Measurements from ENCODE around the gene ATG7. TPM values are rescaled to one million over a fixed set of nuclear protein-coding genes. Genes with fewer than 3 reads are reported as not detected.
A peak's percentile ranks its signal among the peaks of the same experiment; 100 is the strongest.

Gene ATG7
- total RNA-seq, 4 donors from 2014 or later, result 31.3 to 67.7 (median 51.3) TPM

DNA sequence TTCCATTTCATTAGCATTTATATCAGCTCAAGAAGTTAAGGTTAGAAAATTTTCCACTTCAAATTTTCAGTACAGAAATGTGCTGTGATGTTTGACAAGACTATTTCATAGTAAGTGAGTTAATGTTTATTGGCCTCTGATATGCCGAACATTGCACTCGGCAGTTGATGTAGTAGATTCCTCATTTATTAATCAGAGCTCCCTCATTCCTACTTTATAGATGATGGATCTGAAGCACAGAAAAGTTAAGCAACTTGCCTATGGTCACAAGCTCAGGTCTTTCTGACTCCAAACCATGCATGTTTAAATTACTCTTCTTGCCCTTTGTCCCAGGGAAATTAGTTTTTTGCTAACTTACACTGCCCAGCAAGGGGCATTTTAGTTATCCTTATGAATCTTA is 92.0 kb downstream of the ATG7 start:
- no peak for TF ChIP-seq CTCF (IDR thresholded peaks at IDR 0.05)
- no peak for TF ChIP-seq POLR2A (IDR thresholded peaks at IDR 0.05)
- 74 to 81% methylated on average over 2 of the region's 2 CpGs for WGBS, 2 donors
- H3K36me3 ChIP-seq, result peaks cover 7 to 77% (median 17%) of the 10 kb centered on the region in 3 donors
- no peak overlapping the region for H3K4me3 ChIP-seq
- no peak for DNase-seq
- H3K4me1 ChIP-seq, result peaks cover 0 to 28% (median 14%) of the 10 kb centered on the region in 3 donors
- H3K27ac ChIP-seq, result no peak overlapping the region
- intact Hi-C loops (cut with DNase I), result no loop called here
- H3K27me3 ChIP-seq, result no peaks in the 10 kb centered on the region
- H3K9me3 ChIP-seq, result no peaks in the 10 kb centered on the region

DNA sequence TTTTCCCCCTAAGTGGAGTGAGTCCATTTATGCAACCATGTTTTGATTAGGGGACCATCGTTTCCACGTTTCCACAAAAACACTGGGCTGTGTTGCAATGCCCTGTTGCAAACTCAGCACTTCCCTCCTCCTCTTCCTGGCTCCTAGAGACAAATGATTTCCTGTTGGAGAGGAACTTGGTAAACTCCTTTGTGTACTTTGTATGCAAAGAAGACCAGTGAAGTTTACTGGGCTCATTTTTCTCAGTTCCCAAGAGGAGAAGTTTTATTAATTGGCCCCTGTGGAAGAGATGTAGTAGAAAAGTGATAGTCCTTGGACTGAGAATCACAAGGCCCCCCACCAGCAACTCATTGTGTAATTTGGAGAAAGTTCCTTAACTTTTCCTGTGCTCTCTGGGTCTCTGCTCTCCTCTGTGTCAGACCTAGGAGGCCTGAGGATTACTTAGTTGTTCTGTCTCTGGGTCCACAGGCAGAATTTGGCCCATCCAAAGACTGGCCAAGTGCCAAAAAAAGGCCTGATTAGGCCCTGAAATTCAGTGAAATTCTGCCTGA is 95.0 kb downstream of the ATG7 start:
- Histone ChIP-seq H3K4me3 (no peak overlapping the region), H3K4me1 (peaks cover 0 to 37% (median 19%) of the 10 kb centered on the region in 3 donors)
- TF ChIP-seq CTCF (IDR thresholded peaks at IDR 0.05), result no peak
- TF ChIP-seq POLR2A (IDR thresholded peaks at IDR 0.05), result no peak

DNA sequence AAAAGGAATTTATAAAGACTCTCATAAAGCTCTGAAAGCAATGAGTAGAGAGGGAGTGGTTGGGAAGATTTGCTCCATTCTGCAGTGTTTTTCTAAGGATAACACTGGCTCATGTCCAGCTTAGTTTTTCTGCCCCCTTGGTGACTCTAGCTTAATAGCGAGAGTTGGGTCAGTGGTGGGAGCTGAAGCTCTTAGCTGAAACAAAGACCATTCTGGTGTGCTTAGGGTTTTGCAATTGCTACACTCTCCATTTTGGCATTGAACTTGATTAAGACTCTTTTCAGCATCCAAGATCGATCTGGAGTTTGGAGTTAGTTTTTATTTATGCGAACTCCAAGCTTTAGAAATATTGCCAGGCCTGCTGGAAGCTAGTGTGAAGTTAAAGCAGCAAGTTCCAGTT is 98.0 kb downstream of the ATG7 start:
- no peak for DNase-seq
- peaks cover 0 to 37% (median 19%) of the 10 kb centered on the region in 3 donors for H3K4me1 ChIP-seq
- WGBS, 2 donors, result 74 to 88% methylated on average over 3 of the region's 3 CpGs
- no peaks in the 10 kb centered on the region for H3K9me3 ChIP-seq
- no peak overlapping the region for H3K4me3 ChIP-seq
- intact Hi-C loops (cut with DNase I), result loop anchor here (10.0 kb wide), 1 partner anchor 435 kb away; no protein-coding TSS in a partner anchor
- TF ChIP-seq POLR2A (IDR thresholded peaks at IDR 0.05), result no peak
- TF ChIP-seq CTCF (IDR thresholded peaks at IDR 0.05), result no peak
- H3K27ac ChIP-seq, result no peak overlapping the region
- H3K36me3 ChIP-seq, result peaks cover 0 to 44% (median 0%) of the 10 kb centered on the region in 3 donors
- no peaks in the 10 kb centered on the region for H3K27me3 ChIP-seq

More for the DNA sequence above, 95.0 kb downstream of the ATG7 start:
- Histone ChIP-seq H3K27me3 (no peaks in the 10 kb centered on the region), H3K27ac (peak overlapping the region; percentile 40 to 81 (median 75)), H3K9me3 (no peaks in the 10 kb centered on the region), H3K36me3 (peaks cover 6 to 65% (median 7%) of the 10 kb centered on the region in 3 donors)
- intact Hi-C loops (cut with DNase I), result no loop called here
- DNase-seq, result no peak
- WGBS, 2 donors, result 0 to 9% methylated on average over 2 of the region's 2 CpGs

DNA sequence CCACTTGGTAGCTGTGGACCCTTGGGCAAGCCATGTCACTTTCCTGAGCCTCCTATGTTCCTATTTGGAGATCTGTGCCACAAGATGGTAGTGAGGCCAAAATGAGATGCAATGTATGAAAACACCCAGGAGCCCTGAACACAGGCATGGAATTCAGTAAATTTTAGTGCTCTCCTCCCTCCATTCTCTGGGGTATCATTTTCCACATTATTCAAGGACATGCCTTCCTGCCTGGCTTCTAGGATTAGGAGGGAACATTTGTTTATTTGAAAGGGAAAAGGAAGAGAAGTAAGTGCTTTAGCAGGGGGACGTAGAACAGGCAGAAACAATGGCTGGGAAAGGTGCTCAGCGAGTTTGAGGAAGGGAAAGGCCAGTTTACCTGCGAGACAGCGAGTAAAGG is 98.8 kb downstream of the ATG7 start:
- intact Hi-C loops (cut with DNase I), result loop anchor here (10.0 kb wide), 1 partner anchor 434 kb away; no protein-coding TSS in a partner anchor
- no peak overlapping the region for H3K4me3 ChIP-seq
- no peaks in the 10 kb centered on the region for H3K9me3 ChIP-seq
- H3K27ac ChIP-seq, result no peak overlapping the region
- peaks cover 0 to 33% (median 19%) of the 10 kb centered on the region in 3 donors for H3K4me1 ChIP-seq
- no peaks in the 10 kb centered on the region for H3K27me3 ChIP-seq
- no peak for DNase-seq
- 90 to 91% methylated on average over 4 of the region's 4 CpGs for WGBS, 2 donors
- peaks cover 0 to 37% (median 0%) of the 10 kb centered on the region in 3 donors for H3K36me3 ChIP-seq
- no peak for TF ChIP-seq POLR2A (IDR thresholded peaks at IDR 0.05)
- TF ChIP-seq CTCF (IDR thresholded peaks at IDR 0.05), result no peak

DNA sequence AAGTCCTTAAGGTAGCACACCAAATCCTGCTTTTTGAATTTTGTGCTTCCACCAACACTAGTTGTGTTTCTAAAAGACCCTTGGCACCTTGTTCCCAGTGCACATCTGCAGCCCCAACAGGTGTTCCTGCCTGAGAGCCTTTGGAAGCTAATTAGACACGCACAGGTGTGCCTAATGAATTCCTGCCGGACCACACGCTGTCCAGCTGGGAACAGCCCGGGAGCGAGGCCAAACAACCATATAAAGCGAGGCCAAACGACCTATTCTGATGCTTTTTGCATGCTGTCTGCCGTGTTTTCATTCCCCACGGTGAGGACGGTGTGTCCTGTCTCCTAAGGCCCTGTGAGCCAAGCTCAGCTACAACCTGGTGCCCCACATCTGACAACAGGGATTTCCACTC is 99.5 kb downstream of the ATG7 start:
- H3K4me3 ChIP-seq, result no peak overlapping the region
- TF ChIP-seq CTCF (IDR thresholded peaks at IDR 0.05), result no peak
- TF ChIP-seq POLR2A (IDR thresholded peaks at IDR 0.05), result no peak
- no peak overlapping the region for H3K27ac ChIP-seq
- H3K27me3 ChIP-seq, result no peaks in the 10 kb centered on the region
- DNase-seq, result no peak
- 87 to 90% methylated on average over 9 to 10 of the region's 10 CpGs for WGBS, 2 donors
- H3K4me1 ChIP-seq, result peaks cover 0 to 25% (median 15%) of the 10 kb centered on the region in 3 donors
- intact Hi-C loops (cut with DNase I), result loop anchor here (10.0 kb wide), 1 partner anchor 433 kb away; no protein-coding TSS in a partner anchor
- peaks cover 0 to 37% (median 0%) of the 10 kb centered on the region in 3 donors for H3K36me3 ChIP-seq
- no peaks in the 10 kb centered on the region for H3K9me3 ChIP-seq
